Duodenal mucosa (tissue), 2 donors: ENCODE results near the gene CWH43.
"Not testable (repeated sequence)": the region's sequence is repeated elsewhere in the genome, so short reads cannot be mapped to it uniquely, and the experiment has no call there.

Experiments
- H3K27ac ChIP-seq: one replicate; pipeline ENCODE4 v1.7.0; 2013; ENCODE audit warnings: low read depth, low read length
- H3K27me3 ChIP-seq, 2 donors: one replicate each; pipeline ENCODE4 v1.7.0; 2013; ENCODE audit warnings: low read length in 2 of 2, control low read depth in 1 of 2; ENCODE audit not compliant: insufficient read depth in 2 of 2, control insufficient read depth in 1 of 2
- H3K36me3 ChIP-seq, 2 donors: one replicate each; pipeline ENCODE4 v1.7.0; 2013; ENCODE audit warnings: low read length in 2 of 2, control low read depth in 1 of 2; ENCODE audit not compliant: insufficient read depth in 2 of 2, control insufficient read depth in 1 of 2
- H3K4me1 ChIP-seq, 2 donors: one replicate each; pipeline ENCODE4 v1.7.0; 2013; ENCODE audit warnings: low read length in 2 of 2, control low read depth in 1 of 2; ENCODE audit not compliant: insufficient read depth in 2 of 2, control insufficient read depth in 1 of 2
- H3K4me3 ChIP-seq, 2 donors: one replicate each; pipeline ENCODE4 v1.7.0; 2013; ENCODE audit warnings: low read length in 2 of 2, low read depth in 1 of 2
- H3K9ac ChIP-seq, 2 donors: one replicate each; pipeline ENCODE4 v1.7.0; 2013; ENCODE audit warnings: low read length in 2 of 2, low read depth in 1 of 2
- H3K9me3 ChIP-seq, 2 donors: one replicate each; pipeline ENCODE4 v1.7.0; 2013; ENCODE audit warnings: low read length in 2 of 2, control low read depth in 1 of 2; ENCODE audit not compliant: control insufficient read depth in 1 of 2

Gene CWH43

DNA sequence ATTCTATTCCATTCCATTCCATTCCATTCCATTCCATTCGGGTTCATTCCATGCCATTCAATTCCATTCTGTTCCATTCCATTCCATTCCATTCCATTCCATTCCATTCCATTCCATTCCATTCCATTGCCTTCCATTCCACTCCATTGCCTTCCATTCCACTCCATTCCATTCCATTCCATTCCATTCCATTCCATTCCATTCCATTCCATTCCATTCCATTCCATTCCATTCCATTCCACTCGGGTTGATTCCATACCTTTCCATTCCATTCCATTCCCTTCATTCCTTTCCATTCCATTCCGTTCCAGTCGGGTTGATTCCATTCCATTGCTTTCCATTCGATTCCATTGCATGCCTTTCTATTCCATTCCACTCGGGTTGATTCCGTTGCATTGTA lies 105.8 kb downstream of the CWH43 start:
- H3K27ac ChIP-seq, H3K4me1 ChIP-seq, H3K9ac ChIP-seq, H3K27me3 ChIP-seq, H3K36me3 ChIP-seq: not testable (repeated sequence)
- peak overlapping the region in 1 of 2 donors; percentile 23 for H3K4me3 ChIP-seq
- peaks cover 26 to 36% of the 10 kb centered on the region in 2 donors for H3K9me3 ChIP-seq

DNA sequence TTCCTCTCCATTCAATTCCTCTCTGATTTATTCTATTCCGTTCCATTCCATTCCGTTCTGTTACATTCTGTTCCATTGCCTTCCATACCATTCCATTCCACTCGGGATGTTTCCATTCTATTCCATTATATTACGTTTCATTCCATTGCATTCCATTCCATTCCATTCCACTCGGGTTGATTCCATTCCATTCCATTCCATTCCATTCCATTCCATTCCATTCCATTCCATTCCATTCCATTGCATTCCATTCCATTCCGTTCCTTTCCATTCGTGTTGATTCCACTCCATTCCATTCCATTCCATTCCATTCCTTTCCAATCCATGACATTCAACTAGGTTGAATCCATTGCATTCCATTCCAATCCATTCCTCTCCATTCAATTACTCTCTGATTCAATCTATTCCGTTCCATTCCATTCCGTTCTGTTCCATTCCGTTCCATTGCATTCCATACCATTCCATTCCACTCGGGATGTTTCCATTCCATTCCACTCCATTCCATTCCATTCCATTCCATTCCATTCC lies 106.6 kb downstream of the CWH43 start:
- H3K9me3 ChIP-seq = peaks cover 34 to 40% of the 10 kb centered on the region in 2 donors
- H3K9ac ChIP-seq, H3K27ac ChIP-seq, H3K36me3 ChIP-seq, H3K4me1 ChIP-seq, H3K27me3 ChIP-seq: not testable (repeated sequence)
- peak overlapping the region in 1 of 2 donors; percentile 11 for H3K4me3 ChIP-seq

- H3K4me1 ChIP-seq, H3K4me3 ChIP-seq, H3K27ac ChIP-seq, H3K27me3 ChIP-seq, H3K36me3 ChIP-seq, H3K9ac ChIP-seq: not testable (repeated sequence)
- peaks cover 54 to 56% of the 10 kb centered on the region in 2 donors for H3K9me3 ChIP-seq
These were observed 110.1 kb downstream of the CWH43 start for GRCh38 chr4:49096215-49096614.

- H3K36me3 ChIP-seq, H3K27me3 ChIP-seq, H3K9ac ChIP-seq, H3K4me3 ChIP-seq, H3K4me1 ChIP-seq, H3K27ac ChIP-seq: not testable (repeated sequence)
- peaks cover 50 to 52% of the 10 kb centered on the region in 2 donors for H3K9me3 ChIP-seq
These were observed 110.6 kb downstream of the CWH43 start for GRCh38 chr4:49096627-49097026.

GRCh38 chr4:49097071-49097470 lies 111.0 kb downstream of the CWH43 start:
- H3K36me3 ChIP-seq, H3K4me1 ChIP-seq, H3K27me3 ChIP-seq, H3K27ac ChIP-seq, H3K9ac ChIP-seq: not testable (repeated sequence)
- Histone ChIP-seq H3K4me3 (peak overlapping the region in 1 of 2 donors; percentile 33), H3K9me3 (peaks cover 46 to 47% of the 10 kb centered on the region in 2 donors)

- not testable (repeated sequence) for H3K4me1 ChIP-seq, H3K9ac ChIP-seq, H3K27me3 ChIP-seq, H3K36me3 ChIP-seq, H3K27ac ChIP-seq
- Histone ChIP-seq H3K9me3 (peaks cover 45% of the 10 kb centered on the region in 2 donors), H3K4me3 (peak overlapping the region in 1 of 2 donors; percentile 33)
These were observed 111.4 kb downstream of the CWH43 start for GRCh38 chr4:49097505-49097904.

- peaks cover 44 to 45% of the 10 kb centered on the region in 2 donors for H3K9me3 ChIP-seq
- H3K4me1 ChIP-seq, H3K36me3 ChIP-seq, H3K27ac ChIP-seq, H3K4me3 ChIP-seq, H3K27me3 ChIP-seq, H3K9ac ChIP-seq: not testable (repeated sequence)
These were observed 112.1 kb downstream of the CWH43 start for GRCh38 chr4:49098034-49098759.

DNA sequence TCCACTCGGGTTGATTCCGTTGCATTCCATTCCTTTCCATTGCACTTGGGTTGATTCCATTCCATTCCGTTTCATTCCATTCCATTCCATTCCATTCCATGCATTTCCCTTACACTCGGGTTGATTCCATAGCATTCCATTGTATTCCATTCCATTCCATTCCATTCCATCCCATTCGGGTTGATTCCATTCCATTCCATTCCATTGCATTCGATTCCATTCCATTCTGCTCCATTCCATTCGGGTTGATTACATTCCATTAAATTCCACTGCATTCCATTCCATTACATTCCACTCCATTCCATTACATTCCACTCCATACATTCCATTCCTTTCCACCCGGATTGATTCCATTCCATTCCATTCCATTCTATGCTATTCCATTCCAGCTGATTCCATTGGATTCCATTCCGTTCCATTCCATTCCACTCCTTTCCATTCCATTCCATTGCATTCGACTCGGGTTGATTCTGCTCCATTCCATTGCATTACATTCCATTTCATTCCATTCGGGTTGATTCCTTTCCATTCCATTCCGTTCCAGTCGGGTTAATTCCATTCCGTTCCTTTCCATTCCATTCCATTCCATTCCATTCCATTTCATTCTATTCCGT lies 113.9 kb downstream of the CWH43 start:
- not testable (repeated sequence) for H3K9ac ChIP-seq, H3K4me1 ChIP-seq, H3K36me3 ChIP-seq, H3K27me3 ChIP-seq, H3K27ac ChIP-seq
- Histone ChIP-seq H3K4me3 (peak overlapping the region in 1 of 2 donors; percentile 4), H3K9me3 (peaks cover 54 to 61% of the 10 kb centered on the region in 2 donors)

- H3K27ac ChIP-seq = not testable (repeated sequence)
These were observed 116.3 kb downstream of the CWH43 start for GRCh38 chr4:49102344-49102898.

DNA sequence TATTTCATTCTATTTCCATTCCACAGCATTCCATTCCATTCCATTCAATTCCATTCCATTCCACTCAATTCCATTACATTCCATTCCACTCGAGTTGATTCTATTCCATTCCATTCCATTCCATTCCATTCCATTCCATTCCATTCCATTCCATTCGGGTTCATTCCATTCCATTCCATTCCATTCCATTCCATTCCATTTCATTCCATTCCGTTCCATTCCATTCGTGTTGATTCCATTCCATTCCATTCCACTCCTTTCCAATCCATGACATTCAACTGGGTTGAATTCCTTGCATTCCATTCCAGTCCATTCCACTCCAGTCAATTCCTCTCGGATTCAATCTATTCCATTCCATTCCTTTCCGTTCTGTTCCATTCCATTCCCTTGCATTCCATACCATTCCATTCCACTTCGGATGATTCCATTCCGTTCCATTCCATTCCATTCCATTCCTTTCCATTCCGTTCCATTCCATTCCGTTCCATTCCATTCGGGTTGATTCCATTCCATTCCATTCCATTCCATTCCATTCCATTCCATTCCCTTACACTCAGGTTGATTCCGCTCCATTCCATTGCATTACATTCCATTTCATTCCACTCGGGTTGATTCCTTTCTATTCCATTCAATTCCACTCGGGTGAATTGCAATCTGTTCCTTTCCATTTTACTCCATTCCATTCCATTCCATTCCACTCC lies 117.5 kb downstream of the CWH43 start:
- H3K9ac ChIP-seq, H3K27ac ChIP-seq: not testable (repeated sequence)
- peaks cover 54 to 68% of the 10 kb centered on the region in 2 donors for H3K9me3 ChIP-seq

More at GRCh38 chr4:49102344-49102898, 116.3 kb downstream of the CWH43 start:
- H3K4me1 ChIP-seq, H3K27me3 ChIP-seq, H3K9ac ChIP-seq, H3K4me3 ChIP-seq, H3K36me3 ChIP-seq: not testable (repeated sequence)
- H3K9me3 ChIP-seq = peaks cover 55 to 68% of the 10 kb centered on the region in 2 donors

More for the DNA sequence above, 117.5 kb downstream of the CWH43 start:
- not testable (repeated sequence) for H3K4me3 ChIP-seq, H3K4me1 ChIP-seq, H3K36me3 ChIP-seq, H3K27me3 ChIP-seq
